Prostate gland (tissue), 2 donors: ENCODE measurements around the gene SPATA18. TPM values are rescaled to one million over a fixed set of nuclear protein-coding genes. Genes with fewer than 3 reads are reported as not detected.

Source experiments
- DNase-seq: peaks from one replicate; pipeline ENCODE4 v3.0.0-alpha.2; 2019; ENCODE audit warnings: low spot score
- H3K27ac ChIP-seq, 2 donors: fragments of 200-600 bp; sonication (generic); 2 replicates each; pipeline ENCODE4 v1.5.1; 2017 to 2019
- H3K27me3 ChIP-seq: fragments of 200-600 bp; sonication (generic); replicated peaks from 2 replicates; pipeline ENCODE4 v1.5.1; 2019; ENCODE audit not compliant: insufficient read depth
- H3K36me3 ChIP-seq, 2 donors: fragments of 200-600 bp; sonication (generic); 1 replicate in 1 of 2; 2 replicates in 1 of 2; pipeline versions ENCODE4 v1.5.1 to v1.8.1; 2017 to 2019
- H3K4me1 ChIP-seq: fragments of 200-600 bp; sonication (generic); replicated peaks from 2 replicates; pipeline ENCODE4 v1.5.1; 2019
- H3K4me3 ChIP-seq, 2 donors: fragments of 200-600 bp; sonication (generic); 2 replicates each; pipeline ENCODE4 v1.5.1; 2017 to 2019
- H3K9me3 ChIP-seq: fragments of 200-600 bp; sonication (generic); 2 replicates; pipeline ENCODE4 v1.5.1; 2017
- CTCF ChIP-seq, 4 experiments: fragments of 200-600 bp in 2 of 4; fragments of 450-650 bp in 2 of 4; sonication (generic) in 2 of 4; IDR thresholded peaks; 1 replicate in 3 of 4; 2 replicates in 1 of 4; pipeline ENCODE4 v1.5.1; 2016 to 2019; ENCODE audit warnings: antibody characterized with exemption in 4 of 4, mild to moderate bottlenecking in 2 of 4, moderate library complexity in 2 of 4
- POLR2A ChIP-seq: fragments of 450-650 bp; IDR thresholded peaks from one replicate; pipeline ENCODE4 v1.6.1; 2016; ENCODE audit warnings: antibody characterized with exemption, mild to moderate bottlenecking
- POLR2AphosphoS5 ChIP-seq: sonication (generic); formaldehyde crosslinking; IDR thresholded peaks from one replicate; pipeline ENCODE4 v1.6.1; 2017; ENCODE audit warnings: antibody characterized with exemption
- WGBS: methylation state at CpG from one replicate; pipeline ENCODE4 v1.1.5; 2018; 5-methylcytosine and 5-hydroxymethylcytosine counted together
- intact Hi-C: fragments of 100-400 bp; cut with DNase I; formaldehyde crosslinking; loops from one replicate; pipeline ENCODE4 v1.14.2; 2022
- total RNA-seq, 2 donors: library from RNA; depleted of rRNA; stranded (reverse); fragments of >200 nt; gene quantifications; one replicate each; pipeline ENCODE4 v1.1.0, GENCODE V29; 2016

The SPATA18 gene
- total RNA-seq, 2 donors from 2014 or later = 8.1 to 16.6 TPM

DNA sequence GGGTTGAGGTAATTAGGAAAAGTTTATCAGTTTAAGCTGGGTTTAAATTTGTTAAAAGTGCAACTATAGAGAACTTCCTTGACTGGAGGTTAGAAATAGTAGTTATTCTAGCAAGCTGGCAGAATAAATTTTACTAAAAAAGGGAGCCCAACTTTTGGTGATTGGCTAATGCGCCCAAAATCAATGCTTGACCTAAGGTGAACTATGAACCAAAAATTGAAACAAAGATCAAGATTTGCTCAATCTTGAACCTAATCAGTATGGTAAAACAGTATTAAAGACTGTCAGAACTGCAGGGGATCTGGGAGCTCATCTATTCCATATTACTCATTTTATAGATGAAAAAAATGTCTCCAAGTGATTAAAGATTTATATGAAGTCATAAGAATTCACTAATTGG is 6.1 kb upstream of the SPATA18 start:
- H3K27ac ChIP-seq = no peak overlapping the region
- intact Hi-C loops = no loop called here
- no peak for DNase-seq
- no peaks in the 10 kb centered on the region for H3K4me1 ChIP-seq
- H3K27me3 ChIP-seq = no peaks in the 10 kb centered on the region
- H3K4me3 ChIP-seq = no peak overlapping the region
- TF ChIP-seq POLR2AphosphoS5 (no peak), POLR2A (no peak), CTCF (IDR thresholded peaks at IDR 0.05) (no peak)
- H3K36me3 ChIP-seq = no peaks in the 10 kb centered on the region
- WGBS = 96% methylated on average over 1 of the region's 1 CpG
- no peaks in the 10 kb centered on the region for H3K9me3 ChIP-seq

DNA sequence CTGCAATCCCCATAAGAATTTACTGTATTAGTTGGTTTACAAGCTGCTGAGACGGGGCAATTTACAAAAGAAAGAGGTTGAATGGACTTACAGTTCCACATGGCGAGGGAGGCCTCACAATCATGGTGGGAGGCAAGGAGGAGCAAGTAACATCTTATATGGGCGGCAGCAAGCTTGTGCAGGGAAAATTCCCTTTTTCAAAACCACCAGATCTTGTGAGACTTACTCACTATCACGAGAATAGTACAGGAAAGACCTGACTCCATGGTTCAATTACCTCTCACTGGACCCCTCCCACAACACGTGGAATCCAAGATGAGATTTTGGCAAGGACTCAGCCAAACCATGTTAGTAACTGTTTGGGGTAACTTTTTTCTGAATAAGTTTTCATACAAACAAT is 1.8 kb upstream of the SPATA18 start:
- TF ChIP-seq POLR2A (no peak), POLR2AphosphoS5 (no peak), CTCF (IDR thresholded peaks at IDR 0.05) (no peak)
- 89% methylated on average over 5 of the region's 5 CpGs for WGBS

DNA sequence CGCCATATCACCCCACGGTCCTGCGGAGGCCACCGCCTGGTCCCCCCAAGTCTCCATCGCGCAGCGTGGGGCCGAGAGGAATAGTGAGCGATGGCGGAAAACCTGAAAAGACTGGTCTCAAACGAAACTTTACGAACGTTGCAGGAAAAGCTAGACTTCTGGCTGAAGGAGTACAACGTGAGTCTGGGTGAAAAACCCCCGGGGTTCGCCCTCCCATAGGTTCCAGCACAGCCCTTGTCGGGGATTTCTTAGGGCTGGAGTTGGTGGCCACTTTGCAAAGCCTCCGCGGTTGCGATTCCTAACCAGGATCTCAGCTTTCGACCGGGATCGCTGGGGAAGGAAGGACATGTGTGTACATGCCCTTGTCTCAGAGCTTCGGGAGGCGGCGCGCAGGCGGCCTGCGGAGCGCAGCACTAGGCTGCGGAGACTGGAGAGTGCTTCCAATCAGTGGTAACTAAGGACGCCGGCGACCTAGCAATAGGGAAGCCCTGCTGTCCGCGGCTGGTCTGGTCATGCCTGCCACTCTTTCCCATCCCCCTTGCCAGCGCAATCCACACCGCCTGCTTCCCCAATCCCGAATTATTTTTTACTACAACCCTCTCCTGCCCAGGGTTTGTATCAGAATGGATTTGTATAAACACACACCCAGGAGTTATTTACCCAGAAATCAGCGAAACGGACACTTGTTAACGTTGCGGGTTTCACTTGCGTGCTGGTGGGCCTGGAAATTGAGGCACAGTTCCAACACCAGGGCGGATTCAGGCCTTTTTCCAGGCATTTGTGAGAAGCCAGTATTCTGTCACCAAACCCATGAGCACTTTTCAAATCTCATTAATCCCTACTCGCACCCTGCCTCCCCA is 741 bp downstream of the SPATA18 start:
- no peaks in the 10 kb centered on the region for H3K4me1 ChIP-seq
- no peaks in the 10 kb centered on the region for H3K36me3 ChIP-seq
- 6% methylated on average over 46 of the region's 46 CpGs for WGBS
- intact Hi-C loops = no loop called here
- H3K4me3 ChIP-seq = peak overlapping the region; percentile 45 to 48
- no peaks in the 10 kb centered on the region for H3K9me3 ChIP-seq
- peak; percentile 88 for DNase-seq
- peak overlapping the region; percentile 61 to 82 for H3K27ac ChIP-seq
- TF ChIP-seq POLR2A (peak; percentile 15), POLR2AphosphoS5 (peak; percentile 59), CTCF (IDR thresholded peaks at IDR 0.05) (no peak)
- H3K27me3 ChIP-seq = no peaks in the 10 kb centered on the region

More for the DNA sequence above, 1.8 kb upstream of the SPATA18 start:
- intact Hi-C loops = no loop called here
- Histone ChIP-seq H3K9me3 (no peaks in the 10 kb centered on the region), H3K36me3 (no peaks in the 10 kb centered on the region), H3K4me1 (no peaks in the 10 kb centered on the region), H3K4me3 (no peak overlapping the region), H3K27ac (no peak overlapping the region), H3K27me3 (no peaks in the 10 kb centered on the region)
- DNase-seq = no peak

DNA sequence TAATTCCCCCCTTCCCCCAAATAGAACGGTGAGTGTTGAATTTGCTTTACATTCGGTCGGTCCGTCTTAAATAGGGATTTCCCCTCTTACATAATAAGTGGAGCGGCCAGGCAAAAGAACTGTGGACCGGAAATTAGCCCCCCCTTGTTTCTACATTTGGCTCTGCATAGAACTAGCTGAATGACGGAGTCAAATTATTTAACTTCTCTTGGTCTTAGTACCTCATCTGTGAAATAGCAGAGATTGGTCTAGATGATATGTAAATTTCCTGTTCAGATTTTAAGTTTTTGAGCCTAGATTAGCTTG is 1.3 kb downstream of the SPATA18 start:
- Histone ChIP-seq H3K4me3 (peak overlapping the region in 1 of 2 donors; percentile 48), H3K36me3 (no peaks in the 10 kb centered on the region), H3K9me3 (no peaks in the 10 kb centered on the region), H3K4me1 (no peaks in the 10 kb centered on the region), H3K27me3 (no peaks in the 10 kb centered on the region), H3K27ac (no peak overlapping the region)
- intact Hi-C loops = no loop called here
- peak; percentile 23 for DNase-seq
- TF ChIP-seq CTCF (IDR thresholded peaks at IDR 0.05) (no peak), POLR2AphosphoS5 (no peak), POLR2A (no peak)
- WGBS = 26% methylated on average over 7 of the region's 7 CpGs

- Histone ChIP-seq H3K4me1 (no peaks in the 10 kb centered on the region), H3K27me3 (no peaks in the 10 kb centered on the region), H3K4me3 (no peak overlapping the region), H3K36me3 (no peaks in the 10 kb centered on the region), H3K9me3 (no peaks in the 10 kb centered on the region), H3K27ac (no peak overlapping the region)
- no peak for DNase-seq
- intact Hi-C loops = no loop called here
- TF ChIP-seq POLR2A = no peak
- TF ChIP-seq POLR2AphosphoS5 = no peak
- WGBS = 91% methylated on average over 3 of the region's 3 CpGs
These were observed 3.1 kb downstream of the SPATA18 start for GRCh38 chr4:52054254-52054653.
